ENCODE measurements around the gene CRTC1. TPM values are rescaled to one million over a fixed set of nuclear protein-coding genes. Genes with fewer than 3 reads are reported as not detected.

CRTC1 gene
- polyA plus RNA-seq, 2 of the 4 experiments (the other 2 are of a cell fraction) = 0.87 to 4.0 TPM

DNA sequence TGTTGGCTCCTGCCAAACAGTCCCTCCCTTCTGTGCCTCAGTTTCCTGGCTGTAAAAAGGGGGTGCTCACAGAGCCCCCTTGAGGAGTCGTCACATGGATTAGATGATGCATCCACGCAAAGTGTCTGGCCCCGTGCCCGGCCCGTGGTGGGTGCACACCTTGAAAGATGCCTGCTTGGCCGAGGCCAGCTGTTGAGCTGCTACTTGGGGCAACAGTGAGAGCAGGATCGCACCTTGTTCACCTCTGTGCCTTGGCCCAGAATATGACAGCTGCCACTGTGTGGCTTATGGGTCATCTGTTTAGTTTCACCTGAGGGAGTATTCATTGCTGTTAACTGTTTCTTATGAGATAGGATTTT, 17.7 kb downstream of the CRTC1 start:
- Histone ChIP-seq H3K4me1 (no peaks in the 10 kb centered on the region), H3K9me3 (no peaks in the 10 kb centered on the region), H3K27ac (no peak overlapping the region), H3K4me3 (no peak overlapping the region), H3K4me2 (no peak overlapping the region)
- no peak for DNase-seq (ENCODE audit: low read depth in 1 of 2, low spot score in 1 of 2)
- ChIA-PET CTCF (interaction anchor here (0.6 to 1.2 kb wide), 3 partner anchors 48 to 107 kb away, joined by 3 read pairs; no protein-coding TSS in a partner anchor), POLR2A (no interaction called here)
- TF ChIP-seq USF2 (IDR thresholded peaks at IDR 0.05) = no peak
- TF ChIP-seq, protein P1, sequence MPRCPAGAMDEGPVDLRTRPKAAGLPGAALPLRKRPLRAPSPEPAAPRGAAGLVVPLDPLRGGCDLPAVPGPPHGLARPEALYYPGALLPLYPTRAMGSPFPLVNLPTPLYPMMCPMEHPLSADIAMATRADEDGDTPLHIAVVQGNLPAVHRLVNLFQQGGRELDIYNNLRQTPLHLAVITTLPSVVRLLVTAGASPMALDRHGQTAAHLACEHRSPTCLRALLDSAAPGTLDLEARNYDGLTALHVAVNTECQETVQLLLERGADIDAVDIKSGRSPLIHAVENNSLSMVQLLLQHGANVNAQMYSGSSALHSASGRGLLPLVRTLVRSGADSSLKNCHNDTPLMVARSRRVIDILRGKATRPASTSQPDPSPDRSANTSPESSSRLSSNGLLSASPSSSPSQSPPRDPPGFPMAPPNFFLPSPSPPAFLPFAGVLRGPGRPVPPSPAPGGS (IDR thresholded peaks at IDR 0.05) = no peak
- TF ChIP-seq CBX8 (IDR thresholded peaks at IDR 0.05) = no peak
- no peak for TF ChIP-seq REST (IDR thresholded peaks at IDR 0.05)
- no peak for TF ChIP-seq RNF2 (IDR thresholded peaks at IDR 0.05; ENCODE audit: borderline replicate concordance, low read depth)
- no peak for TF ChIP-seq HEYL (CRISPR knock-in tag; IDR thresholded peaks at IDR 0.05)
- no peak for TF ChIP-seq NR3C1 (IDR thresholded peaks at IDR 0.05)
- TF ChIP-seq HOXB5 (CRISPR knock-in tag; IDR thresholded peaks at IDR 0.05) = no peak
- no peak for TF ChIP-seq PHF8 (IDR thresholded peaks at IDR 0.05; ENCODE audit: borderline replicate concordance, low read depth)
- no peak for TF ChIP-seq SMC3 (IDR thresholded peaks at IDR 0.05)
- no peak for FAIRE-seq
- 90% methylated on average over 7 of the region's 7 CpGs for WGBS (ENCODE audit: missing lambda C conversion rate)
- no peak for ATAC-seq

GRCh38 chr19:18704054-18704453, 20.6 kb downstream of the CRTC1 start:
- Histone ChIP-seq H3K9me3 (no peaks in the 10 kb centered on the region), H3K4me3 (no peak overlapping the region), H3K4me2 (no peak overlapping the region), H3K4me1 (no peaks in the 10 kb centered on the region), H3K27ac (no peak overlapping the region)
- ChIA-PET POLR2A (no interaction called here), CTCF (no interaction called here)
- no peak for DNase-seq (ENCODE audit: low read depth in 1 of 2, low spot score in 1 of 2)
- WGBS (ENCODE audit: missing lambda C conversion rate) = 61% methylated on average over 4 of the region's 4 CpGs
- no peak for ATAC-seq
- no peak for FAIRE-seq
- TF ChIP-seq ZFP36 (IDR thresholded peaks at IDR 0.05; ENCODE audit: borderline replicate concordance, partially characterized antibody) (no peak), CHD2 (IDR thresholded peaks at IDR 0.05; ENCODE audit: low read length, partially characterized antibody) (no peak), BHLHE40 (IDR thresholded peaks at IDR 0.05; ENCODE audit: low read depth, low read length) (no peak), JUNB (IDR thresholded peaks at IDR 0.05) (no peak), EP300 (IDR thresholded peaks at IDR 0.05) (no peak), FOSB (CRISPR knock-in tag; IDR thresholded peaks at IDR 0.05) (no peak), RAD21 (conservative IDR thresholded peaks at IDR 0.05 in 1 of 2, IDR thresholded peaks at IDR 0.05 in 1 of 2) (no peak), RNF2 (IDR thresholded peaks at IDR 0.05; ENCODE audit: borderline replicate concordance, low read depth) (no peak), EHMT2 (IDR thresholded peaks at IDR 0.05; ENCODE audit: low read depth) (no peak), TP53 (CRISPR knock-in tag; IDR thresholded peaks at IDR 0.05) (no peak), CHD4 (IDR thresholded peaks at IDR 0.05; ENCODE audit: borderline replicate concordance) (no peak), RCOR1 (IDR thresholded peaks at IDR 0.05; ENCODE audit: low read depth, low read length) (no peak), MAX (IDR thresholded peaks at IDR 0.05) (no peak), MAZ (IDR thresholded peaks at IDR 0.05; ENCODE audit: borderline replicate concordance, low read depth, low read length) (no peak), REST (IDR thresholded peaks at IDR 0.05) (no peak)
- TF ChIP-seq, protein P2, sequence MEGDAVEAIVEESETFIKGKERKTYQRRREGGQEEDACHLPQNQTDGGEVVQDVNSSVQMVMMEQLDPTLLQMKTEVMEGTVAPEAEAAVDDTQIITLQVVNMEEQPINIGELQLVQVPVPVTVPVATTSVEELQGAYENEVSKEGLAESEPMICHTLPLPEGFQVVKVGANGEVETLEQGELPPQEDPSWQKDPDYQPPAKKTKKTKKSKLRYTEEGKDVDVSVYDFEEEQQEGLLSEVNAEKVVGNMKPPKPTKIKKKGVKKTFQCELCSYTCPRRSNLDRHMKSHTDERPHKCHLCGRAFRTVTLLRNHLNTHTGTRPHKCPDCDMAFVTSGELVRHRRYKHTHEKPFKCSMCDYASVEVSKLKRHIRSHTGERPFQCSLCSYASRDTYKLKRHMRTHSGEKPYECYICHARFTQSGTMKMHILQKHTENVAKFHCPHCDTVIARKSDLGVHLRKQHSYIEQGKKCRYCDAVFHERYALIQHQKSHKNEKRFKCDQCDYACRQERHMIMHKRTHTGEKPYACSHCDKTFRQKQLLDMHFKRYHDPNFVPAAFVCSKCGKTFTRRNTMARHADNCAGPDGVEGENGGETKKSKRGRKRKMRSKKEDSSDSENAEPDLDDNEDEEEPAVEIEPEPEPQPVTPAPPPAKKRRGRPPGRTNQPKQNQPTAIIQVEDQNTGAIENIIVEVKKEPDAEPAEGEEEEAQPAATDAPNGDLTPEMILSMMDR (IDR thresholded peaks at IDR 0.05) = no peak
- TF ChIP-seq, protein P3, sequence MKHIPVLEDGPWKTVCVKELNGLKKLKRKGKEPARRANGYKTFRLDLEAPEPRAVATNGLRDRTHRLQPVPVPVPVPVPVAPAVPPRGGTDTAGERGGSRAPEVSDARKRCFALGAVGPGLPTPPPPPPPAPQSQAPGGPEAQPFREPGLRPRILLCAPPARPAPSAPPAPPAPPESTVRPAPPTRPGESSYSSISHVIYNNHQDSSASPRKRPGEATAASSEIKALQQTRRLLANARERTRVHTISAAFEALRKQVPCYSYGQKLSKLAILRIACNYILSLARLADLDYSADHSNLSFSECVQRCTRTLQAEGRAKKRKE (CRISPR knock-in tag; IDR thresholded peaks at IDR 0.05; ENCODE audit: low read depth) = no peak

All from A549 (cell line).